Panc1 (cell line): ENCODE data around the gene TNS4.

ENCODE experiments used
- CTCF ChIP-seq: fragments of 450-650 bp; IDR thresholded peaks from 2 replicates; pipeline ENCODE4 v1.5.1; 2017; ENCODE audit warnings: mild to moderate bottlenecking
- POLR2AphosphoS5 ChIP-seq: IDR thresholded peaks from 2 replicates; pipeline ENCODE4 v1.6.1; 2012; ENCODE audit warnings: mild to moderate bottlenecking, low read depth, low read length, moderate library complexity
- REST ChIP-seq, 2 experiments: IDR thresholded peaks; 2 replicates each; pipeline ENCODE4 v1.6.1; 2011 to 2012; ENCODE audit warnings: low read depth in 2 of 2, control low read depth in 1 of 2, low read length in 1 of 2, mild to moderate bottlenecking in 1 of 2, moderate library complexity in 1 of 2; ENCODE audit not compliant: insufficient read depth in 1 of 2
- SIN3A ChIP-seq: IDR thresholded peaks from 2 replicates; pipeline ENCODE4 v1.6.1; 2012; ENCODE audit warnings: low read depth, mild to moderate bottlenecking, low read length, moderate library complexity, borderline replicate concordance; ENCODE audit not compliant: insufficient read depth

- TF ChIP-seq CTCF (no peak), REST (IDR thresholded peaks at IDR 0.05; ENCODE audit: insufficient read depth in 1 of 2, low read depth in 2 of 2, low read length in 1 of 2) (no peak), SIN3A (no peak), POLR2AphosphoS5 (peak; percentile 27; the same call in 1 of the 2 replicates)
Measured at GRCh38 chr17:40548982-40549685, 47.7 kb upstream of the TNS4 start.
